T-helper 2 cell (primary cell): ENCODE measurements around the gene CYREN.

Experiments used
- DNase-seq, 5 experiments: peaks; one replicate each; pipeline versions ENCODE4 v3.0.0 to v3.0.0-alpha.2; 2012 to 2022

Gene CYREN

DNA sequence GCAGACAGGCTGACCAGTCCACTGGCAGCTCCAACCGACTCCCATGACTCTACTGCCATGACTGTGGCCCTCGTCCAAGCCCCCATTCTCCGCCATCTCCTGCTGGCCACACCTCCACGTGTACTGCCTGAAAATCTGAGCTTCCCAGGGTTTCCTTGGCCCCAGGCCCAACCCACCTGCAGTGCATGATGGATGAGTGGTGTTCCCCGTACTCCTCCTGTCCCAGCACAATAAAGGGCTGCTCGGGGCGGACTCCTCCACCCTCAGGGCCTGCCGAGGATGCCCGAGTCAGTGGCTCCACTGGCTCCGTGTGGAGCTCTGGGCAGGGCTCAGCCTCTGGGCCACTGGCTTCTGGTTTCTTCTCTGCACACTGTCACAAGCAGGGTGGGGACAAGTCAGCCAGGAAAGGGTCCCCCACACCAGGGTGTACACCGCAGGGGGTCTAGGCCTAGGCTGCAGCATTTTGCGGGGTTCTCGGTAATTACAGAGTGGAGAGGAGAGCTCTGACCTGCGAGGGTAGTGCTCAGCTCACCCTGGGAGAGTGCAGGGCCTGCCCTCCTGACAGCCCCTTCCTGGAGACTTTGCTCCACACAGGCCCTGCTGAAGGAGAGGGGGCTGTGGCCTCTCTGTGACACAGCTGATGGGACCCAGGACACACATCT lies 25.6 kb upstream of the CYREN start:
- no peak for DNase-seq

DNA sequence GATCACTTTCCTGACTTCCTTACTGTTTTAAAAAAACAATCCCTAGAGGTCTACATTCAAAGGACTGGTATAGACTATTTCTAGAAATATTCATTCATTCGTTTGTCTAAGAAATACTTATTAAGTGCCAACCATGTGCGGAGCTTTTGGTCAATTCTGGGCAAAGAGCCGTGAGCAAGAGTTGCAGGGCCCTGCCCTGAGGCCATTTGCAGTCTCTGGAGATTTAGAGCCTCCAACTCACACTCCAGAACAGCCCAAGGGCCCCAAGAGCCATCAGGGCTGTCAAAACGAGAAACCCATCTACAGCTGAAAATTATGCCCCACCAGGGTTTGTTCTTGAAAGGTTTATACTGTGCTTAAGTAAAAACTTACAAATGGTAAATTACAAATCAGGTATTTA lies 24.6 kb upstream of the CYREN start:
- DNase-seq: no peak

DNA sequence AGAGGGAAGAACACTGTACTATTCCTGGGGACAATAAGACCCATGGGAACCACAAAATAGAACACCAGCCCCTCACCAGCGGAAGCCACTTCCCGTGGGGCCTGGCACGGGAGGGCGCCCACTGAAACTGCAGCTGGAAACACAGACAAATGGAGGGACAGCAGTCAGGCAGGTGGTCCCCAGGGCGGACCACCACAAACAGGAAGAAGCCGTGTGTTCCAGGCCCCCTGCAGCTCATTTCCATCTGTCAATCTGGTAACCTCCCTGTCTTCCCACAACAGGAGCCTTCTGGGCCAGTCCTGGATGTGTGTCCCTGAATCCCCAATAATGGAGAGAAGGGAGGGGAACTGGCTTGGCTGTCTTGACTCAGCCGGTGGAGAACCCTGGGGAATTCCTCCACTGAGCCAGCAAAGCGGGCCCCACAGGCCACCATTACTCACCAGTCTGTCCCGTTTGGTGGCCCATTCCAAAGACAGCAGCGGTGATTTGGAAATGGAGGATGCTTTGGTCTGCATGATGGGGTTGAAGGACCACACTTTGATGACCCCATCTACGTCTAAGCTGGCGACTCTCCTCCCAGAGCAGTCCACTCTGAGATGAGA lies 24.1 kb upstream of the CYREN start:
- no peak for DNase-seq

DNA sequence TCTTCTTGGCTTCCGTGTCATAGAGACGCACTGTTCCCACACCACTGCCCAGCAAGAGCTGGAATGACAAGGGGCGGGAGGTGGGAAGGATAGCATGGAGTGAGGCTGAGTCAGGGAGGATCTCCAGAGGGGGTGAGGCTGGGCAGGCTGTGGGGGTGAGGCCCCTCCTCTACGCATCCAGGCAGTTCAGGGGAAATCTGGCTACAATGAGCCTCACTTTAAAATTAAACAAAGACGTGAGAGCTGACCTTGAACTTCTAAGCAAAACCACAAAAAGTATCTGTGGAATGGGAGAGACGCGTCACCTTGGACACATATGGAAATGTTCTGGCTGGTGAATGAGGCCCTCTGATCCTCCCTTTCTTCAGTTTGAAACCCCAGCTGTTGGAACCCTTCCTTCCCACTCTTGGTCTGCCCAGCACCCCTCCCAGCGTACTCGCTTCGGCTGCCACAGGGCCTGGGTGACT lies 23.1 kb upstream of the CYREN start:
- DNase-seq: no peak

DNA sequence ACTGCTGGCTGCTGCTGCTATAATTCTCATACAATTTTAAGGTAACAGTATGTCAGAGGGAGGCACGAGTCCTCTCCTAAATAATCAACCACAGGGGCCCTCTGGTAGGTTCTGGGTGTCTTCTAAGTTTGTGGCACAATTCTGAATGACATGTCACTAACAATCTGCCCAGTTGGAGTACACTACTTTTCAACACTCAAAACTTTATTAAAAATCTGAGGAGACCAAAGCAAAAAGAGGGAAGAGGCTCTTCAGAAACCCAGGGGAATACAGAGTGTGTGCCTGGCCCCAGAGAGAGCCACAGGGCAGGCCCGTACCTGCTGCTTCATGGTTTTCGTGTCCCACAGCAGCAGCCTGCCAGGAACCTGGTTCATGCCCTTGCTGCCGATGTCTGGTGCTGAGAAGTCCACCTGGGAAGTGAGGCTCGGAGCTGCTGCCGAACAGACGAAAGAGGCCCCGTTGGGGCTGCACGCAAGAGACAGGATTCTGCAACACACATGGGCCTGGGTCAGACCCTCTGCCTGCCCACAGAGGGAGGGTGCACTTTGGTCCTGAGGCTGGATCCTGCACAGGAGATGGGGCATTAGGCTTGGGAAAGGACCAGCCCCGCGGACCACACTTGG lies 22.5 kb upstream of the CYREN start:
- no peak for DNase-seq

DNA sequence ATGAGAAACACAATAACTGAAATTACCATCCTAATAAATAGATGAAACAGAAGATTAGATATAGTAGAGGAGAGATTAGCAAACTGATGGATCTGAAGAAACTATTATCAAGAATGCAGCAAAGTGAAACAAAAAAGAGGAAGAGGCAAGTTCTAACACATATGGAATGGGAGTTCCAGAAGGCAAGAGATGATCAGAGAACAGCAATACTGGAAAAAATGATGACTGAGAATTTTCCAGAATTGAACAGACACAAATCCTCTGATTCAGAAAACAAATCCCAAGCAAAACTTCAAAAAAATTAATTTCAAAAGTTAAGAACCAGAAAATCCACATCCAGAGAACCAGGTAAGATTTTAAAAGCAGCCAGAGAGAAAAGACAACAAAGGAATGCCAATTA lies 20.2 kb upstream of the CYREN start:
- DNase-seq: no peak

DNA sequence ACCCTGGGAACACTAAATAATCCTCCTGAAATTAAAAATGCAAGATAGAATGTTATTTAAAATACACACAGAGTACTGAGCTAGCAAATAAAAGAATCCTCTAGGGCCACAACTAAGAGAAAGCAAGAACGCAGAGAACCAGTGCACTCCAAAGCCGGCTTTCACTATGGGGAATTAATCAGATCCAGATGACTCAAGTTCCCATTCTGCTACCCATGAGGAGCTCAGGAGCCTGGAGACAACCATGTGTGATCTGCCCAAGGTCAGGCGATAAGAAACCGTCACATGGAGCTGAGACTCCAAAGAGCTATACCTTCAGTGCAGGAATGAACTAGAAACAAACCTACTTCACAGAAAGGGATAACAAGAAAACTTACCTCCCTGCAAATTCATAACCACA lies 19.5 kb upstream of the CYREN start:
- DNase-seq: no peak

DNA sequence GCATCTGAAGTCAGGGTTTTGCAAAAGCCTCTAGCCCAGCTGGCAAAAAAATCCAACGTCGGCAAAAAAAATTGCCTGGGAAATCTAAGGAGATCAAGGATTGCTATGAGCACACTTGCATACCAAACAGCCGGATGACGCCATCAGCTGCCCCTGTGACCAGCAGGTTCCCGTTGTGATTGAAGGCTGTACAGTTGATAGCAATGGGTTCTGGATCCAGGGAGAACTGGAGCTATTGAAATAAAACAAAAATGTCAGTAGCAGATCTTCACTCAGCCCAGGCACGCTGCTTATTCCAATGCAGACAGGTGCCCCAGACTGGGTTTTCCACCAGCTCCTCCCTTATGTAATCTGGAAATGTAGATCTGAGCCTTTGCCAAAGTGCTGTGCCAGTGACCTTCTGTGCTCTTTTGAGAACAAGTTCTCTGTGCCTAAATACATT lies 18.7 kb upstream of the CYREN start:
- DNase-seq: no peak

DNA sequence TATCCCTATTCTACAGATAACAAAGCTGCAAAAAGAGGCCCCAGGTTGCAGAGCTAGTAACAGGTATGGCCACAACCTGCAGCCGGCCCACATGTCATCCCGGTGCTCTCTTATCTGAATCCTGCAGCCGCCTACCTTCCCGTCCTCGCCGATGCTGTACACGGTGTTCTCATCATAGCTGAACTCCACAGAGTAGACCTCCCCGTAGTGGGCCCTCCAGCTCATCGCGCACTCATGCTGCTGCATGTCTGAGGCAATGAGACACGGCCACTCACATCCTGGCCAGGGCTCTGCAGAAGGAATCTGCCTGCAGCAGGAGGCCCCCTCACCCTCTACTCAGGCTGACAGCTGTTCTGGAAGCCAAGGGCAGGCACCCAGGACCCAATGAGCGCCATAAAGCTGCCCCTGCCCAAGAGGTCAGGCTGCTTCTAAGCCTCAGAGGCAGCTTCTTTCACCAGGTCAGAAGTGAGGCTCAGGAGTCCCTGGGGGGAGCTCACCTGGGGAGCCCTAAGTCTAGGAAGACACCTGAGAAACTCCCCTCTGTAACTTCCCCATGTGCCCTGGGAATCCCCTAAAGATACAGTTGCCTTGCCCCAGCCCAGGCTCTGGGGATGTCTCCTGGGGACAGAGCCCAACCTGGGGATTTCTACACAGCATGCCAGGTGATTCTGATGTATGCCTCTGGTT lies 17.9 kb upstream of the CYREN start:
- no peak for DNase-seq

DNA sequence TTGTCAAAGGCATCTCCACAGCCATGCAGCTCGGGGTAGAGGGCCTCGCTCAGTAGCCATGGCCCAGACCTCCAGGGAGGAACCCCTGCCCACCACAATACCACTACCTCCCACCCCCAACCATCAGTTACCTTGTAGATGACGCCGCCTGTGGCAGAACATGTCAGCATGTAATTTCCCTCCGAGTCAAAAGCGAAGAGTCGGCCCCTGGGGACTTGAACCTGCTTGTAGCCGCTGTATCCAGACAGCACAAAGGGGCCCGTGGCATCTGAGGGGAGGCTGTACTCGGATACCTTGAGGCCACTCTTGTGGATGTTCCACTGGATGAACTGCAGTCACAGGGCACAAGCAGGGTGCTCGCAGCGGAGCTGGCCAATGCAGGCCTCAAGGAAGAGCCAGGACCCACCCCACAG lies 16.3 kb upstream of the CYREN start:
- DNase-seq: peak in 1 of 5 experiments; percentile 15

DNA sequence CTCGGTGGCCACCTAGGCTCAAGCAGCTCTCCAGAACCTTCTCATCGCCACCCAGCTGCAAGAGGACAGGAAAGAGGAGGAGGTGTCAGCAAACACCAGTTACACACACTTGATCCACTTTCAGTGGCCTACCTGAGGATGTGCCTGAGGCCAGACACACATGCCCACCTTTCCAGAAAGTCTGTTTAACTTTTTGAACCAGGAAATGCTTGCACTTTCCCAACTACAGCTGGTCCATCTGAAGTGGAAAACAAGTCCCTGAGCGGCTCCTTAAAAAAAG lies 15.7 kb upstream of the CYREN start:
- no peak for DNase-seq

DNA sequence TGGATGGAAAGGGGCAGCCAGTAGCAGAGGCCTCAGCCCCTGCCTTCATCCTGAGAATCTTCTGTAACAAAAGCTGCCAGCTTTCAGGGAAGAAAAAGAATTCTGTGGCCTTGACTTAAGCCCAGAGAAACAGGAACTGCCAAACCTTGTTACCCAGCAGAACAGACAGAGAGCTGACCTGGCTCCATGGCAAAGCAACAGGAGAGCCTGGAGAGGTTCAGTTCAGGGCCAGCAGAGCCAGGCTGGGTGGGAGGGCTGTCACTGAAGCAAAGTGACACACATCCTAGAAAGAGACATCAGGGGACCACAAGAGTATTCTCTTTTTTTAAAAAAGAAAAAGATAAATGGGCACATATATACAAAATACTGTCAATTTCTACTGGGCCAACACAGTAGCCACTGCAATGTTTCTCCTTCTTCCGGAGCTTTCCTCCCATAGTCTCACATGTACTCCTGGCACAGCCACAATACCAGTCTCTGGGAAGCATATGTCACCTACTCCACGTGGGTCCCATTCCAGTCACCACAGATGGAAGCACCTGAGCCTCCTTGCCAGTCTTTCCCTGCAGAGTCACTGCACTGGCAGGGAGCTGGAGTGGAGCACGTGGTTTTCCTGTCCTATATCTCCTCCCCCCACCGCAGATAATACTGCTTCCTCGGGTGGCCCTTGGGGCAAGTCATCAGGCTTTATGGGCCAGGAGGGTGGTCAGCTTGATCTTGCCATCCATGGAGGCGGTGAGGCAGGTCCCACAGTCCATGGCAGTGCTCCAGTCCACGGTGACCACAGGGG lies 15.2 kb upstream of the CYREN start:
- no peak for DNase-seq

DNA sequence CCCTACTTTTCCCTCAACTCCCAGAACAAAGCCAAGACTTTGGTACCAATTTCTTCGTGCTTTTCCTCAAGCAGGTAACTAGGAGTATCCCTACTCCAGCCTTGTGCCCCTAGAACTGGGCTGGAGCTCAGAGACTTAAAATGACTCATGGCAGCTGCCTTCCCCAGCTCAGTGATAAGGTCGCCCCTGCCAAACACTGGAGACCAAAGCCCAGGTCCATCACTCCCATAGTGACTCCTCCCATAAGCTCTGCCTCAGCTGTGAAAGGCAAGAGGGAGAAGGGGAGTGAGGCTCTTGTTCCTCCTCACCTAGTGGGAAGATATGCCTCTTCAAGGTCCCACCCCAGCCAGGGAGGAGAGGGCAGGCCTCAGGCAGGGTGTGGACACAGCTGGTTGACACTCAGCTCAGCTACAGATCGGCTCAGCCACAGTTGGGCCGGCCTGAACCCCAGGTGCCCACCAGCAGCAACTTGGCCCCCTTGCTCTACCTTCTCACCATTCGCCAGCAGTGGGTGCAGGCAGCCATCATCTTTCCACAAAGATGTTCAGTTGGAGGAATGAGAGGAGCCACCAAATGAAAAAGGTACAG lies 13.8 kb upstream of the CYREN start:
- no peak for DNase-seq

DNA sequence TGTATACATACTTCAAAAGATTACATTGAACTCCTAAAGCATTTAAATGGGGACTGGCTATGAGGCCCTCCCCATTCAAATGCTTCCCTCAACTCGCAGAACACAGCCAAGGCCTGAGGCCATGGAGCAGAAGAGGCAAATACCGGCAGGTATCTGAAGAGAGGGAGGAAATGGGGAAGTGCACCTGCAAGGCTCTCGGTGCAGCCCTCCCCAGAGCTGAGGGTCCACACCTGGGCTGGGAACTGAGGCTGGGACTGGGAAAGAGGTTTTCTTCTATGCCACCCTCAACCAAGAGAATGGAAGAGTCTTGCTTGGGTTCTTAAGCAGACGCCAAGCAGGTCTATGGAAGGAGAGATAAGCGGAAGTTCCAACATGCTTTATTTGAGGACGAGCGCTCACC lies 13.0 kb upstream of the CYREN start:
- no peak for DNase-seq

DNA sequence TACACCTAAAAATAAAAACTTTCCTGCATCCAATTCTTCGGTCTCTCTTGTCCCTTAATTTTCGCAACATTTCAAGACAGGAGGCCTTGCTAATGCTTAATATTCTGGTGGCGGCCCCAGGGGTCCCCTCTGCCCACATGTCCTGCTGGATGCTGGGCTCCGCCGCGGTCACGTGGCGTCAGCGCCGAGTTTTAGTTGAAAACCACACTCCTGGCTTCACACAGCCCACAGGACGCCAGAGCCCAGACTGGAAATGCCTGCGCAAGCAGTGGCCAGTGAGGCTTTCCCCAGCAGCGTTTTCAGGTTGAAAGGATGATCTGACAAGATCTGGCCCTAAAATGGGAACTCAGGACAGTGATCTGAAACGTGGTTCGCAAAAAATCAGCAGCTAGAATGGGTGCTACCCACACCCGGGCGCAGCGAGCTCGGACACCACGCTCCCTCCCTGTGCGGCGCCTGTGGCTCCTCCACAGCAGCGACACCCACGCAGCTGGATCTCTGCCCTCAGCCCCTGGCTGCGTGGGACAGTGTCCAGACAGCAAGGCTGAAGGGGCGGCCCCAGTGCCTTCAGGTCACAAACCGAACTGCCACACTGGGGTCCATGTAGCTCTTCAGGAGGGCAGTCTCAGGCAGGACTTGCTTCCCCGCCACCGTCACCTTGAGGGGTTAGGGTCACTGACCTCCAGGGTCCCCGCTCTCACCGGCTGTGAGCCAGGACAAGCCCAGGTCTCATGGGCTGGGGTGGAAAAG lies 11.6 kb upstream of the CYREN start:
- DNase-seq: no peak

DNA sequence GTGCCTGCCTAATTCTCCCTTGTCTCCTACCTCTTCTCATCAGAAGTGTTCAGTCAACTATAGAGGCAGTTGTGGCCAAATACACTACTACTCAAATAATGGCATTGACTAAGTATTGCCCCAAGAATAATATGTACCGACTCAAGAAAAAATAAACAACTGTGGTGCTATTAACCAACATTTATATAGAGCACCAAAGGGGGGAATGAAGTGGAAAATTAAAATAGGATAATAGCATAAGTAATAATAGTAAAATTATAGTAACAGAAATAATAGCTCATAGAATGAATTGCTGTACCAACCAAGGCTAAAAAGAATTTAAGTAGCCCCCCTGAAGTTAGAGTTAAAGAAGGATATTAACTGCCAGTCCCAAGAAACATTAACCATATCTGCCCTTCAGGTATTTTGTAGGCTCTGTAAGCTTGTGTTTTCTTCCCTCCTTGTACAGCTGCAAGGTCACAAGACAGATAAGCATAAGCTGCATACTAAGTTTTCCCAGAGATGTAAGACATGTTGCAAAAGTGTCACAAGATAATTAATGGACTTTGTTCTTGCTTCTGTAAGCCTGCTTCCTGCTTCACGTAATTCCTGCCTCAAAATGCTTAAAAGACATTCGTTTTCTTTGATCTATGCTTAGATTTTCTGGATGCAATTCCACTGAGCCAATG lies 10.9 kb upstream of the CYREN start:
- DNase-seq: no peak

DNA sequence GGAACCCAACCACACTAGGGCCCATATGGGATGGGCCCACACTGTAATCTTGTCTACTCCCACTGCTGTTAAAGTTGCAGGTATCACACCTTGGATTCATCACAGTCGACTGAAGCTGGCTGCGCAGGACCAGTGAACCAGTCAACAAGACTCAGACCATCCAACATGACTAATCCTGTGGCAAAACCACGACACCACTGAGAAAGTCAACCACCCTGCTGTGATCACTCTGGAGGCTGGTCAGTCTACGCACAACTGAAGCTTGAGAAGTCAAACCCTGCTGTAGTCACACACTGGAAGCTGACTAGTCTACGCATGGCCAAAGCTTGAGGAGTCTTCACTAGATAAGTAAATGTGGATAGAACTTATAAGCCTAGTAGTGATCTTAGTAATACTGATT lies 9.6 kb upstream of the CYREN start:
- DNase-seq: no peak

DNA sequence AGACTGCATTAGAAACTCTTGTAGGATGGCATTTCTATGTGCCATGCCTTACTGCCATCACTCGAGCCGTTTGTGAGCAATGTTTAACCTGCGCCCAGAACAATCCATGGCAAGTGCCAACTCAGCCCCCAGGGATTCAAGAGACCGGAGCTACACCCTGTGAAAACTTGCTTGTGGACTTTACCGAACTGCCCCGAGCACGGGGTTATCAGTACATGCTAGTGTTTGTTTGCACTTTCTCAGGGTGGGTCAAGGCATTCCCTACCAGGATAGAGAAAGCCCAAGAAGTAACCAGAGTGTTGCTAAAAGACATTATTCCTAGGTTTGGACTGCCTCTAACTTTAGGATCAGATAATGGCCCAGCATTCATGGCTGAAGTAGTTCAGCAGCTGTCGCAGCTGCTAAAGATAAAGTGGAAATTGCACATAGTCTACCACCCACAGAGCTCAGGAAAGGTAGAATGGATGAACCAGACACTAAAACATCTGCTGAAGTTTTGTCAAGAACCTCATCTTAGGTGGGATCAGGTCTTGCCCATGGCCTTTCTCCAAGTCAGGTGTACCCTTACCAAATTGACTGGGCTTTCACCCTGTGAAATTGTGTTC lies 8.9 kb upstream of the CYREN start:
- DNase-seq: no peak

DNA sequence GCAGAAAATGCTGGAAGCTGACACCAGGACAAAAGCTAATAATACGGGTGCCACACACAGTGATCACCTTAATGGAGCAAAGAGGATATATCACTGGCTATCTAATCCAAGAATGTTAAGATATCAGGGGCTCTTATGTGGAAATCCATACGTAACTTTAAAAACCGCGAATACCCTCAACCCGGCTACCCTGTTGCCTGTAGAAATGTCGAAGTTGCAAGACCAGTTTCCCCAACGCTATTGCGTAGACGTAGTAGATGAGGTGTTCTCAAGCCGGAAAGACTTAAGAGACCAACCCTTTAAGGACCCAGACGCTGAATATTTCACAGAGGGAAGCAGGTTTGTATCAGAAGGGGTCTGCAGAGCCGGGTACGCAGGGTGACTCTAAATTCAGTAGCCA lies 7.9 kb upstream of the CYREN start:
- DNase-seq: no peak

DNA sequence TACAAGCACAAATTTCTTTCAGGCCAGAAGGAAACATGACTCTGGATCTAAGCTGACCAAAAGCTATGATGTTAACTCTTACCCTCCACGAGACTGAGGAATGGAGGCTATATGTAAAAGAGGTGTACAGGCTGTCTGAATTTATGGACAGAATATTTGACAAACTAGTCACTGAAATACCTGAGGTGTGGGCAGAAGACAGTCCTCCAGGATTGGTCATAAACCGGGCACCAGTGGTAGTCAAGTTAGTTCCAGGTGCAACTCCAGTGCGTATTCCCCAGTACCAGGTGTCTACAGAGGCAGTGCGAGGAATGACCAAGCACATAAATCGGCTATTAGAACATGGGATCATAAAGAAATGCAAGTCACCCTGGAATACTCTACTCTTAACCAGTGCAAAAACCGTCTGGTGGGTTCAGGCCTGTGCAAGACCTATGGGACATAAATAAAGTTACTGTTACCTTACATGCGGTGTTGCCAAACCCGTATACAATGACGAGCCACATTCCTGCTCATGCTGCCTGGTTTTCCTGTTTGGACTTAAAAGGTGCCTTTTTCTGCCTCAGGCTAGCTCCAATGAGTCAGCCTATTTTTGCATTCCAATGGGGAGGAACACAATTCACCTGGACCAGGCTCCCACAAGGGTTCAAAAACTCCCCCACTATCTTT lies 6.7 kb upstream of the CYREN start:
- DNase-seq: no peak
